HG03378 (cell line): Measurements from ENCODE around the gene FASN.

ENCODE experiments used
- ATAC-seq: cut with Tn5 transposase; IDR thresholded peaks from one replicate; pipeline ENCODE4 v1.9.1; 2021; ENCODE audit warnings: mild to moderate bottlenecking, moderate library complexity; ENCODE audit not compliant: unreplicated experiment

Gene FASN

GRCh38 chr17:82059272-82060000, 38.6 kb downstream of the FASN start:
- ATAC-seq: no peak

DNA sequence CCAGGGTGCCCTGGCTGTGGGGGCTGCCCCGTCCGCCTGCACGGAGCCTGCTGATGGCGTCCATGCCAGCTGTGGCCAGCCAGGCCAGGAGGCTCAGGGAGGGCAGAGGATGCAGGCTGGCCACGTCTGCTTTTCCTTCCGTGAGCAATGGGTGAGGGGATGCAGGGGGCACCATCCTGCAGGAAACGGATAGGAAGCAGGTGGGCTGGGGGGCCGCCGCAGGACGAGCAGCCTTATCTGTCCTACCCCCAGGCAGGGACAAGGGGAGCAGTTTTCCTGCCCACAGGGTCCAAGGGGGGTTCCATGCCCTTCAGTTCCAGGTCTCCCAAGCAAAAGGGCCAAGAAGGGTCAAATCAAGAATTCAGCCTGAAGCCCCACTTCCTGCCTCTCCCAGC, 39.2 kb downstream of the FASN start:
- no peak for ATAC-seq

- no peak for ATAC-seq
These were observed 39.7 kb downstream of the FASN start for GRCh38 chr17:82058230-82058854.

DNA sequence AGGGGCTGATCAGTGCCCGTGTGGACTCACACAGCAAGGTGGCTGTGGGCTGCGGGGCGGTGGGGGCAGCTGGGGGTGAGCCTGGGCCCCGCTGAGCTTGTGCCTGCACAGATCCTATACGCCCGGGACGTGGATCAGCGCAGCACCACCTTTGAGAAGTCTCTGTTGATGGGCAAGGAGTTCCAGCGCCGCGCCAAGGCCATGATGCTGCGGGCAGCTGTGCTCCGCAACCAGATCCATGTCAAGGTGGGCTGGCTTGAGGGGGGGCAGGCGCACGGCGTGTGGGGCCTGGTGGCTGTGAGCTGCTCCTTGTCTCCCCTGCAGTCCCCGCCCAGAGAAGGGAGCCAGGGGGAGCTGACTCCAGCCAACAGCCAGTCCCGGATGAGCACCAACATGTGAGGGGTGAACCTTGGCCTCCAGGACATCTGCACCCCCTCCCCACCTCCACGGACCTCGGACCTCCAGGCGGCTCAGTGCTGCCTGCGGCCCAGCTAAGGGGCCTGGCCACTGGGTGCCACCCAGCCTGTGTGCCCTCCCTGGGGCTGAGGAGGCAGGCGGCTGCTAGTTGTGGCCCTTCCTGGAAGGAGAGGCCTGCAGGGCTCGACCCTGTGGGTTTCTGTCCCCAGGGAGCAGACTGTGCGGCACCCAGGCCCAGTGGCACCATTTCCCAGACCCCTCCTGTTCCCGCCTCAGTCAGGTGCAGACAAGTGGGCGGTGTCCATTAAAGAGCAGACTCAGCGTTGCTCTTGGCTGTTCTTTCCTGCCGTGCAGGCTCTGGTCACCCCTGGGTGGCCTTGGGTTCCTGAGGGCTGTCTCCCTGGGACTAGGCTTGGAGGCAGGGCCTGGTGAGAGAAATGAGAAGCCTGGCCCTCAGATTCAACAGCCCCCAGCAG, 41.1 kb downstream of the FASN start:
- no peak for ATAC-seq

GRCh38 chr17:82055965-82056728, 41.9 kb downstream of the FASN start:
- no peak for ATAC-seq

- ATAC-seq: no peak
These were observed 42.7 kb downstream of the FASN start for GRCh38 chr17:82055023-82055964.

DNA sequence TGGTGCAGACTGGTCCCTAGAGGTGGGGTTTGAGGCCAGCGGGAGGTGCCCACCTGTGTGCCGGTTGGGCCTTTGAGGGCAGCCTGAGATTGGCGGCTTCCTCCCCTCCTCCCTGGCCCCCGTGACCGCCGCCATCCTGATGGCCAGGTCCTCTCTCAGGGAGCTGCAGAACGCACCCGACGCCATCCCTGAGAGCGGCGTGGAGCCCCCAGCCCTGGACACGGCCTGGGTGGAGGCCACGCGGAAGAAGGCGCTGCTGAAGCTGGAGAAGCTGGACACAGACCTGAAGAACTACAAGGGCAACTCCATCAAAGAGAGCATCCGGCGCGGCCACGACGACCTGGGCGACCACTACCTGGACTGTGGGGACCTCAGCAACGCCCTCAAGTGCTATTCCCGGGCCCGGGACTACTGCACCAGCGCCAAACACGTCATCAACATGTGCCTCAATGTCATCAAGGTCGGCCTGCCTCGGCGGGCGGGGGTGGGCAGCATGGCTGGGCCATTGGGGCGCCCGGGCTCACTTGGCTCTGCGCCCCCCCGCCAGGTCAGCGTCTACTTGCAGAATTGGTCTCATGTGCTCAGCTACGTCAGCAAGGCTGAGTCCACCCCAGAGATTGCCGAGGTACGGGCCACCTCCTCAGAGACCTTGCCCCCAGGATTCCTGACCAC, 43.5 kb downstream of the FASN start:
- ATAC-seq: no peak

DNA sequence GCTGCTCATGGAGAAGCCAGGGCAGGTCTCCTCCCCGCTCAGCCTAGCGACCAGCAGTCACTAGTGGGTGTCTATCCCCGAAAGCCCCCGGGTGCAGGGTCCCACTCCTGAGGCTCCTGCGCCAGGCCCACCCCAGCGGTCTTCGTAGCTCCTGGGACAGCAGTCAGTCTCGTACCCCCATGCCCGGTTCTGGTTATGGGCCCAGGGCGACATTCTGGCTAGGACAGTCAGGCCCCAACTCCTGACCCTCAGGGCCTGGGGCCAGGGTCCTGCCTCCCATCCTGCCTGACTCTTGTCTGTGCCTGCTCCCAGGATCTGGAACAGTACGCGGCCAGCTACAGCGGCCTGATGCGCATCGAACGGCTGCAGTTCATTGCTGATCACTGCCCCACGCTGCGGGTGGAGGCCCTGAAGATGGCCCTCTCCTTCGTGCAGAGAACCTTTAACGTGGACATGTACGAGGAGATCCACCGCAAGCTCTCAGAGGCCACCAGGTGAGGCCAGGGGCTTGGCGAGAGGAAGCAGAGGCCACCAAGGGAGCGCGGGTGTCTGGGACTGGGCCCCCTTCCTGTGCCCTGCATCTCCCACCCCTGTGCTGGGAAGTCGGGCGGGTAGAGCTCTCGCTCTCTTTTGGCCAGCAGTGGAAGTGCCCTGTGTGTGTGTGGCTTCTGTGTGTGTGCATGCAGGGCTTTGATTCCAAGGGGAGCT, 44.3 kb downstream of the FASN start:
- ATAC-seq: no peak

GRCh38 chr17:82053130-82053529, 44.9 kb downstream of the FASN start:
- no peak for ATAC-seq

- ATAC-seq: no peak
These were observed 45.4 kb downstream of the FASN start for GRCh38 chr17:82052638-82053059.

DNA sequence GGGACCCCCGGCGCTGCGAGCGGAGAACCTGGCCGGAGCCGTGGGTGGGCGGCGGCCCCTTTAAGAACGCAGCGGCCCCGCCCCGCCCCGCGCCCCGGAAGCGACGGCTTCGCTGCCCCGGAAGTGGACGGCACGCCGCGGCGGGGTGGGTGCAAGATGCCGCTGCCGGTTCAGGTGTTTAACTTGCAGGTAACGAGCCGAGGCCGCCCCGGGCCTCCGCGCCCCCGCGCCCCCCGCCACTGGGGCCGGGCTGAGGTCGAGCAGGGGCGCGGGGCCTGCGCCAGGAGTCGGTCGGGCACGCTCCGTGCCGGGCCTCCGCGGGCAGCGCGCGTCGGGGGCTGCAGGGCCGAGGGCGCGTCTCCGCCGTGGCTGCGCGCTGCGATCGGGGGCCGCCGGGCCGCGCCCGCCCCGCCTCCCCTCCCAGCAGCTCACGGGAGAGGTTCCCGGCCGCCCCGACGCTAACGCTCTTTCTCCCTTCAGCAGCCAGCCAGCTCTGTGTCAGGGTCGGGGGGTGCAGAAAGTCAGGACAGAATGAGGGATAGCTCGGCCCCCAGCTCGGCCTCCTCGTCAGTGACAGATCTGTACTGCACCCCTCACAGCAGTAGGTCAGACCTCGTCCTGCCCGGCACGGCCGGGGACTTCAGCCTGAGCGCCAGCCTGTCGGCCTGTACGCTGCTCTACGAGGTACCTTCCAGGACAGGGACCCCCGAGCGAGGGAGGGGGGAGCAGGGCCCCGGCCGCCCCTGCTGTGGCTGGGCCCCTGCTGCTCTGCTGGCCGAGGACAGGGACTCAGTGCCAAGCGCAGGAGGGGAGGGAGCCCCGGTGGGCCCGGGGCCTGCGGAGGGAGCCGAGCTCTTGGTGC, 46.0 kb downstream of the FASN start, which contains the start of the genes GPS1 and RFNG:
Gene GPS1, plus strand, starts transcription at position 123 of the 862 bp plus-strand sequence. Its CDS starts 34 bp downstream, at position 157.
Gene RFNG, minus strand, starts transcription at position 36 of the 862 bp plus-strand sequence. CDS start 45 bp downstream, outside the sequence.
- ATAC-seq: no peak

GRCh38 chr17:82050761-82051641, 47.0 kb downstream of the FASN start:
- ATAC-seq: no peak

- no peak for ATAC-seq
These were observed 47.8 kb downstream of the FASN start for GRCh38 chr17:82050152-82050760.

DNA sequence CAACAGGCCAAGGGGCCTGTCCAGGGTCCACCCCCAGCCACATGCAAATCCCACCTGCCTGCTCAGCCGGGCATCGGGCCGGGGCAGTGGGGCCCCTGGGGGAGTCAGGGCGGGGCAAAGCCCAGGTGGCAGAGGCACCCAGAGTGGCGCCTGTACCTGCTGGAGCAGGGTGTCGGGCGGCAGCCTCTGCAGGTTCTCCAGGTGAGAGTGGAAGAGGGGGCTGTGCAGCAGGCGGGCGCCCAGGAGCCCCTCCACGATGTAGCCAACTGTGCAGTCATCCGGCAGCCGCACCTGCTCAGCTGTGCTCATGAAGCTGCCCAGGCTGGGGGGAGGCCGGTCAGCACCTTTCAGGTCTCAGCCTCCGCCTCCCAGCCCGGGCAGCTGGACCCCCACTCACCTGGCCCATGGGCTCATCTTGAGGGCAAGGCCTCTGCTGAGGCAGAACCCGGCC, 48.5 kb downstream of the FASN start:
- no peak for ATAC-seq

- no peak for ATAC-seq
These were observed 48.9 kb downstream of the FASN start for GRCh38 chr17:82049106-82049505.

DNA sequence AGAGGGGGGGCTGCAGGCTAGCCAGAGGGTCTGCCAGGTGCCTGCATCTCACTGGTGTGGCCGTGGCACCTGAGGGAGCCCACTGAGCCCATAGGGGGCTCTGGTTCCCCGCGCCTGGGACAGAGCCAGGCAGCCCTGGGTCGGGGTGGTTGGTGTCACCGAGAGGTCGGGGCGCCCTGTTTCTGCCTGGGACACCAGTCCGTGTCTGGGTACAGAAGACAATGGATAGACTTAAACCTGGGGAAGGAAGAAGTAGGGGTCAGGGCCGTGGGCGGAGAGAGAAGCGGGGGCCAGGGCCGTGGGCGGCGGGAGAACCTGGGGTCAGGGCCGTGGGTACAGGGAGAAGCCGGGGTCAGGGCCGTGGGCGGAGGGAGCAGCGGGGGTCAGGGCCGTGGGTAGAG, 49.5 kb downstream of the FASN start:
- no peak for ATAC-seq
